Skeletal muscle tissue (tissue), 4 donors: ENCODE measurements around the gene SEPTIN2. TPM values are rescaled to one million over a fixed set of nuclear protein-coding genes. Genes with fewer than 3 reads are reported as not detected.
"Not testable (repeated sequence)": the region's sequence is repeated elsewhere in the genome, so short reads cannot be mapped to it uniquely, and the experiment has no call there.

Source experiments
- H3K27ac ChIP-seq: one replicate; pipeline ENCODE4 v1.7.0; 2013; ENCODE audit warnings: mild to moderate bottlenecking, low read depth, low read length, inconsistent platforms
- H3K27me3 ChIP-seq, 3 donors: one replicate each; pipeline ENCODE4 v1.7.0; 2013; ENCODE audit warnings: low read length in 3 of 3; ENCODE audit not compliant: control insufficient read depth in 3 of 3, insufficient read depth in 3 of 3
- H3K36me3 ChIP-seq, 3 donors: one replicate each; pipeline ENCODE4 v1.7.0; 2013; ENCODE audit warnings: low read length in 3 of 3; ENCODE audit not compliant: control insufficient read depth in 3 of 3, insufficient read depth in 3 of 3
- H3K4me1 ChIP-seq, 3 donors: one replicate each; pipeline ENCODE4 v1.7.0; 2013; ENCODE audit warnings: low read length in 3 of 3, mild to moderate bottlenecking in 3 of 3; ENCODE audit not compliant: control insufficient read depth in 3 of 3, insufficient read depth in 3 of 3
- H3K4me3 ChIP-seq, 3 donors: one replicate each; pipeline ENCODE4 v1.7.0; 2013; ENCODE audit warnings: low read length in 3 of 3
- H3K9ac ChIP-seq, 3 donors: one replicate each; pipeline ENCODE4 v1.7.0; 2013; ENCODE audit warnings: low read length in 3 of 3, mild to moderate bottlenecking in 3 of 3, moderate library complexity in 2 of 3, low read depth in 1 of 3
- H3K9me3 ChIP-seq, 3 donors: one replicate each; pipeline ENCODE4 v1.7.0; 2013; ENCODE audit warnings: low read length in 3 of 3; ENCODE audit not compliant: control insufficient read depth in 3 of 3
- total RNA-seq: library from RNA; depleted of rRNA; stranded (reverse); fragments of >200 nt; gene quantifications from one replicate; pipeline ENCODE4 v1.2.3, GENCODE V29; 2014
- donor health status: Osteomylitis.

The SEPTIN2 gene
- total RNA-seq, 1 donor from 2014 or later: 291 TPM

- H3K27ac ChIP-seq: no peak overlapping the region
- peaks cover 33 to 56% (median 35%) of the 10 kb centered on the region in 3 donors for H3K4me1 ChIP-seq
- H3K36me3 ChIP-seq: no peaks in the 10 kb centered on the region
- no peak overlapping the region for H3K4me3 ChIP-seq
- no peaks in the 10 kb centered on the region for H3K27me3 ChIP-seq
- H3K9me3 ChIP-seq: no peaks in the 10 kb centered on the region
- no peak overlapping the region for H3K9ac ChIP-seq
Observed at GRCh38 chr2:241312082-241312481, 3.6 kb upstream of the SEPTIN2 start.

DNA sequence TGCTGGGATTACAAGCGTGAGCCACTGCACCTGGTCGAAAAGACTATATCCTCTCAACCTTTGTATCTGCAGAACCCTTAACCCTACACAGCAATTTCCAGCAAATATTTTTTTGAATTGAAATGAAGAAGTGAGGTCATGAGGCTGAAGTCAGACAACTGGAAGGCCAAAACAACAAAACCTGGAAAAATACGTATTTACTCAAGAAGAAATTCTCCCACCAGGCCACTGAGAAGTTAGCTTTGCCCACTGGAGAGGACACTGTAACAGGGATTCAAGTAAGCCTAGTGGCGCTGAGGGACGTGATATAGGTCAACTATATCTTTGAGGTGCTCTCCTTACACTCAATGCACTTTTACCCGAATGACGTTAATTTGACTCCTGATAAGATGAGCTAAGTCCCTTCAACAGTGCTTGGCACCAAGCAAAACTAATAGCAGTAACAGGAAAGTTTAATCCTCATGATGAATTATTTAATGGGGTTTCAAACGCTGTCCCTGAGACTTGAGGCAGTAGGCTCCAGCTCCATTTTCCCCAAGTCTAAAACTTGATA, 2.1 kb upstream of the SEPTIN2 start:
- Histone ChIP-seq H3K27ac (no peak overlapping the region), H3K36me3 (no peaks in the 10 kb centered on the region), H3K27me3 (no peaks in the 10 kb centered on the region), H3K9me3 (no peaks in the 10 kb centered on the region), H3K4me1 (peaks cover 43 to 66% (median 50%) of the 10 kb centered on the region in 3 donors), H3K4me3 (peak overlapping the region in 1 of 3 donors; percentile 30), H3K9ac (no peak overlapping the region)

- Histone ChIP-seq H3K27ac (peak overlapping the region; percentile 99), H3K4me1 (peaks cover 44 to 58% (median 53%) of the 10 kb centered on the region in 3 donors), H3K36me3 (no peaks in the 10 kb centered on the region), H3K4me3 (peak overlapping the region; percentile 93 to 95 (median 94)), H3K9me3 (no peaks in the 10 kb centered on the region), H3K27me3 (no peaks in the 10 kb centered on the region), H3K9ac (peak overlapping the region; percentile 91 to 98 (median 92))
Observed at GRCh38 chr2:241314226-241315092, 1.3 kb upstream of the SEPTIN2 start.

DNA sequence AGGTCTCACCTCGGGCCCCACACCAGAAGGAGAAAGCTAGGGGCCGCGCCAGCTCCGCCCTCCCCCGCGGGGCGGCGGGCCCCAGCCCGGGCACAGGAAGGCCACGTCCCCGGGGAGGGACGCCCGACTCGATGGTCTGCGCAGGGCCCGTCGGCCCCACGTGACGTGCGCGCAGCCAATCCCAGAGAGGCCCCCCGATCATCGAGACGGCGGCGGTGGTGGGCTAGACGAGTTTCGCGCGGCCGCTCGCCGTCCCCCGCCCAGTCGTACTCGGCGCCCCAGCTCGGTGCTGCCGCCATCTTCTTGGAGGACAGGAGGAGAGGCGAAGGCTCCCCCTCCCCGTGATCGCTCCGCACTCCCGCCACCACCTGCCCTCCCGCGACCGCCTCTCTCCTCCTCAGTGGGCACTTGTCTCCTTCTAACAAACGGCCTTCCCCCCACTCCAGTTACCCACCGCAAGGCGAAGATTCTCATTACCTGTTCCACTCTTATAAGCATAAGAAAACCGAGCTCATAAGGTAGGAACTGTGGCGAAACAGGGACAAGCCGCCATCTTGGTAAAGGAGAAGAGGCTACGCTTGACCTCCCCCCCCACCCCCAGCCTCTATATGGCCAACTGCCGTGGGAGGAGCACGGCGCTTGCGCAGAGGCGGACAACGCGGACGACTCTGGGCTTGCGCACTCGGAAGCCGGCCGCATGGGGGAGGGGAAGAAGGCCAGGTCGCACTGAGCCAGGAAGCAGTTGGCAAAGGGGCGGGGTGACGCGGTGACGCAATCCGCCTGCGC, 439 bp upstream of the SEPTIN2 start, which contains the start of gene HDLBP:
Gene HDLBP, minus strand, starts transcription at position 580 of the 786 bp plus-strand sequence. CDS start 48,803 bp downstream, outside the sequence.
- H3K9ac ChIP-seq: peak within 1 kb of the TSS; percentile 94 to 98 (median 97)
- peak within 1 kb of the TSS; percentile 94 to 96 (median 95) for H3K4me3 ChIP-seq
- H3K27ac ChIP-seq: peak within 1 kb of the TSS; percentile 99
- no peaks in the 10 kb centered on the region for H3K9me3 ChIP-seq
- peaks cover 52 to 57% (median 55%) of the 10 kb centered on the region in 3 donors for H3K4me1 ChIP-seq
- no peaks in the 10 kb centered on the region for H3K27me3 ChIP-seq
- H3K36me3 ChIP-seq: no peaks in the 10 kb centered on the region

DNA sequence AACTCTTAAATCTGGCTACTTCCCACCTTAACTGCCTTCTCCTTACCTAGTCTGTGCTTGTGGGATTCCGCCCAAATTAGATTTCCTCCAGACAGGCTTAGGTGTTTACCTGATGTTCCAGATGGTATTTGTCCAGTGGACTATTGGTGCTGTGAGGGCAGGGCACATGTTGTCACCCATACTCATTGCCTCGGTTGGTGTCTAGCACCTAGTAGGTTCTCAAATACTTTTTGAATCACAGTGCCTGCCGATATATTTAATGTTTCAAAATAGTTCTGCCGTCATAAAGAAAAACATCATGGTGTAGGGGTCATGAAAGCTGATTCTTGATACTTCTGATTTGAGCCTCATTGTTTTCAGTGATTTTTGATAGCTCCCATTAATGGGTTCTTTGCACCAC, 1.1 kb downstream of the SEPTIN2 start:
- Histone ChIP-seq H3K4me1 (peaks cover 61 to 66% (median 64%) of the 10 kb centered on the region in 3 donors), H3K9me3 (no peaks in the 10 kb centered on the region), H3K36me3 (no peaks in the 10 kb centered on the region)

GRCh38 chr2:241317391-241317790, 1.7 kb downstream of the SEPTIN2 start:
- no peaks in the 10 kb centered on the region for H3K9me3 ChIP-seq
- H3K4me3 ChIP-seq: peak overlapping the region in 2 of 3 donors; percentile 95 to 96
- H3K4me1 ChIP-seq: peaks cover 62 to 70% (median 66%) of the 10 kb centered on the region in 3 donors
- H3K27me3 ChIP-seq: no peaks in the 10 kb centered on the region
- peak overlapping the region; percentile 99 for H3K27ac ChIP-seq
- peak overlapping the region; percentile 93 to 97 (median 94) for H3K9ac ChIP-seq
- H3K36me3 ChIP-seq: no peaks in the 10 kb centered on the region

More for the DNA sequence above, 1.1 kb downstream of the SEPTIN2 start:
- Histone ChIP-seq H3K9ac (peak overlapping the region; percentile 93 to 97 (median 94)), H3K4me3 (peak overlapping the region; percentile 90 to 96 (median 95)), H3K27ac (peak overlapping the region; percentile 99), H3K27me3 (no peaks in the 10 kb centered on the region)

- not testable (repeated sequence) for H3K27me3 ChIP-seq
Observed at GRCh38 chr2:241318830-241319229, 3.1 kb downstream of the SEPTIN2 start.

GRCh38 chr2:241320394-241320793, 4.7 kb downstream of the SEPTIN2 start:
- peaks cover 49 to 61% (median 54%) of the 10 kb centered on the region in 3 donors for H3K4me1 ChIP-seq
- H3K4me3 ChIP-seq: no peak overlapping the region
- H3K27ac ChIP-seq: no peak overlapping the region
- H3K9ac ChIP-seq: peak overlapping the region in 1 of 3 donors; percentile 1
- H3K27me3 ChIP-seq: no peaks in the 10 kb centered on the region
- H3K9me3 ChIP-seq: no peaks in the 10 kb centered on the region
- H3K36me3 ChIP-seq: no peaks in the 10 kb centered on the region

More at GRCh38 chr2:241318830-241319229, 3.1 kb downstream of the SEPTIN2 start:
- H3K4me1 ChIP-seq: peaks cover 56 to 61% (median 57%) of the 10 kb centered on the region in 3 donors
- H3K36me3 ChIP-seq, H3K9ac ChIP-seq, H3K4me3 ChIP-seq, H3K9me3 ChIP-seq, H3K27ac ChIP-seq: not testable (repeated sequence)

- H3K27ac ChIP-seq: no peak overlapping the region
Observed at GRCh38 chr2:241321033-241321432, 5.3 kb downstream of the SEPTIN2 start.

More at GRCh38 chr2:241321033-241321432, 5.3 kb downstream of the SEPTIN2 start:
- Histone ChIP-seq H3K27me3 (no peaks in the 10 kb centered on the region), H3K9ac (peak overlapping the region in 1 of 3 donors; percentile 44), H3K36me3 (no peaks in the 10 kb centered on the region), H3K9me3 (no peaks in the 10 kb centered on the region), H3K4me3 (no peak overlapping the region), H3K4me1 (peaks cover 49 to 61% (median 54%) of the 10 kb centered on the region in 3 donors)
